NCI-H128 (cell line): ENCODE results near the gene LRGUK.

Experiments
- DNase-seq: peaks from one replicate; lab custom pipeline; 2025; ENCODE audit not compliant: unreplicated experiment; lab: John Stamatoyannopoulos, UW

The LRGUK gene

DNA sequence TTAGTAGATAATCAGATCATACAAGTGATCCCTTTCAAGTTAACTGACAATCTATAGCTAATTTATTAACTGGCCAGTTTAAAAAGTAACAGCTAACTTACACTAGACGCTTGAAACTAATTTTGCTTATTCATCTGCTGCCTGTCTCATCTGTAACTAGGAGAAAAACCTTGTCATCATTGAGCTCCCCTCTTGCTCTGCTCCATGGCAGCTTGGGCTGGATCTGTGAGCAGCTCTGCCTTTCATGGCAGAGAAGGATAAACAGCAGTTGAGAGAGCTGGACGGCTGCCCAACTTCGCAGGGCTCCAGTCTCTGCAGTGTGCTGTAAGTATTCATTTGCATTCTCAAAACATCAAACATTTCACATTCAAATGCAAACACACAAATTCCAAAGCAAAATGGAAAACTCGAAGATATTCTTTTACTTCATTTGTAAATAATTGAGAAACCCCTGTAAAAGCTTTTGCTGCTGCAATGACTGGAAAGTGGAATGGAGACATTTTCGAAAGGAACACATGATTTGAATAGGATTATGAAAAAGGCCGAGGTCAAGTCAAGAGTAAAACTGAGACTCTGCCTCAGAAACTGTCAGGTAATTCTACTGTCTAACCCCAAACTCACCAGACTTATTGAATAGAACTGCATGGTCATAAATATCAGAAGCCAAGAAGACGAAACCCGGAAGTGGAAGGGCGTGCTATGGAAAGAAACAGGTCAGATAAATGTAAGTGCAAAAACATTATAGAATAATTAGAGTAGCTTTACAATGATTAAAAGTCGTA is 172.0 kb downstream of the LRGUK start:
- DNase-seq: no peak

DNA sequence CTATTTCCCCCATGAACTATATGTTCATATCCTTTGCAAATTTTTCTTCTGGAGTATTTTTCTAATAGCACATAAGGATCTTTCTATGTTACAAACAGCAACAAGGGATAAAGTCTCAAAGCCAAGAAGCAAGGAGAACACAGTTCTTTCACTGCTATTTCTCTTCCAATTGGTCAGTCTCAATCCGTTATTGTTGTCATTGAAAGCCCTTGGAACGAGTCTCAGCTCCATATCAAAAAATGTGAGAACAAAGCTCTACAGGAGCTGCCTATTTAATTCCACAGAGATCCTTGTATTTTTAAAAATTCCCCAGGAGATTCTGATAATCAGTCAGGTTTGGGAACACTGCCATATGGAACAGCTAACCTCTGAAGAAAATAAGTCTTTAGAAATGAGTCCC is 173.8 kb downstream of the LRGUK start:
- DNase-seq: no peak

DNA sequence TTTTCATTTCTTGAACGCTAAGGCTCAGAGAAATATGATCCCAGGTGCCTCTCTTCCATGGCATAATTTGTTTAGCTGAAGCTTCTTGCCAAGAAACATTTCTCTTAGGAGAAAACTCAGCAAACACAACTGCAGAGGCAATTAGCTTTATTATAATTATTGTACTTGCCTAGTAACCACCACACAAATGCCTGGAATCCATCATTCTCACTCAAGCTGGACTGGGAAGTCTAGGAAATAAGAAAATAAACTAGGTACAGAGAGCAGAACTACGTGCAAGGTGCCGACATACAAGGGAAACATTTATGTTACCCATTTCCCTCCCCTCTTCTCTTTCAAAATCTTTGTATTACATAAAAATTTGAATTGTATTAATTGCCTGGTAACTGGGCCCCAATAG is 174.5 kb downstream of the LRGUK start:
- DNase-seq: no peak

DNA sequence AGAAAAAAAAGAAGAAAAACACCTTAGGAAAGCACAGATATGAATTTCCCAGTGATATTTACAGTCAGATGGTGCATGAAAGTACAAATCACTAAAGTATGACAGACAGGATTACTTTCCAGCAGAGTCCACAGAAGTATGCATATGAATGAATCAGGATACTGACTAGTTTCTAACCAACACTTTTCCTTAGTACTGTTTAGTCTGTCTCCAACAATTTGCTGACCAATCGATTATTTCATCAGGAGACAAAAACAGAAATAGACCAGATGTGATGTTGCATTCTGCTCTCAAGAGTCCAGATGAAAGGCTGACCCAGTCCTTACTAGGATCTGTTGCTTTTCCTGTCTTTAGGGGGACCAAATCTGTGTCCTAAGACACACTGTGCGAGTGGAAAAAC is 175.0 kb downstream of the LRGUK start:
- DNase-seq: no peak

DNA sequence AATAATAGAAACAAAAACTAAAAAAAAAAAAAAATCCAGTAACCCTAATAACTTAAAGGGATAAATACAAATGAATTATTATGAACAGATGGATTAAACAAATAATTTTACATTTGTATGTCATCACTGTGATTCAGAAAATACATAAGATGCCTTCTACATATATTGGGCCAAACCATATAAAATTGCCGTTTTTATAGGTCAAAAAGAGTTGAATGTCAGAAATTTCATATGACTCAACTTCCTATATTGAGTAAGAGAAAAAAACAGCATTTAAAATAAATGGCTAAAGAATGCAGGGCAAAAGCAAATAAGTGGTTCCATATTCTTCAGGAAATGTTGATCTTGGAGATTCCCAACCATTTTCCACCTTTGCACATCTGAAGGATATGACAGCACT is 180.2 kb downstream of the LRGUK start:
- no peak for DNase-seq

DNA sequence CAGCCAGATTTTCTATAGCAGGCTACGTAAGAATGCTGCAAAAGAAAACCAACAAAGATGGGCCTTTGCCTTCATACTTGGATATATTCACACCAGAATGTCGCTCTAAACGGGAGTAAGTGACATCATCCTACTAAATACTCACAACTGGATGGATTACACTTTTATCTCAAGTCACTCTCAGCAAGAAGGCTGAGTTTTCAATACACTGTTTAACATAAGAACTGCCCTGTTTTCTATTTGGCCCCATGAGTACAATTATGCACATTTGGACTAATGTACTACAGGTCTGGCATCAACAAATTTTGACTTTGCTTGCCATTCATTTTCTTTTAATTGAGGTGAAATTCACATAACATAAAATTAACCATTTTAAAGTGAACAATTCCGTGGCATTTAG is 181.4 kb downstream of the LRGUK start:
- no peak for DNase-seq

DNA sequence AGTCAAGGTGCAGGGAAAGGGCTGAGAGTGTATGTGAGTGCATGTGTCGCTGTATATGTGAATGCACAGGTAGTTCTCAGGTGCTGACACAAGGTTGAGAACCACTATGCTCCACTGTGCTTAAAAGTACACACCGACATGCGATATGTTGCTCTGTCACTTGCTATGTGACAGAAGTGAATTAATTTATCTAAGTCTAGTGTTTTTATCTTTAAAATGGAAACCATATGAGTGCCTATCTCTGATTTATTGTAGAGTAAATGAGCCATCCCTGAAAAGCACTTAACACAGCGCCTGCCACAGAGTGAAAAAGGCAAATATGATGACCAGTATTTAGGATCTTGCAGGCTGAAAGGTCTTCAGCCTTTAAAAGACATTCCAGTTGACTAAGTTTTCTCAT is 184.7 kb downstream of the LRGUK start:
- no peak for DNase-seq

DNA sequence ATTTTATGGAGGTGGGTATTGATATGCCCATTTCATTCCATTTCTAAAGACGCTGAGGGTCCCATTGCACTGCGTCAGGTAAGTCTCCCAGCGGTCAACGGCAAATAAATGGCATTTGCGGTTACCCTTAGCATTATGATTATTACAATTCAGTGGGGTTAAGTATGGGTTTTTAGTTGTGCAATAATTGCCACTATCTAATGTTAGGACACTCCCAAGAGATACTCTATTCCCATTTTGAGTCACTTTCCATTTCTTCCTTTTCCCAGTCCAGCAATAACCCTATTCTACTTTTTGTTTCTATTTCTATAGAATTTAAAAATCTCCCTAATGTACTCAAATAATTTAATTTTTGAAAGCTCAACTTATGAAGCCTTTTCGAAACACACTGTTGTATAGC is 185.6 kb downstream of the LRGUK start:
- no peak for DNase-seq

DNA sequence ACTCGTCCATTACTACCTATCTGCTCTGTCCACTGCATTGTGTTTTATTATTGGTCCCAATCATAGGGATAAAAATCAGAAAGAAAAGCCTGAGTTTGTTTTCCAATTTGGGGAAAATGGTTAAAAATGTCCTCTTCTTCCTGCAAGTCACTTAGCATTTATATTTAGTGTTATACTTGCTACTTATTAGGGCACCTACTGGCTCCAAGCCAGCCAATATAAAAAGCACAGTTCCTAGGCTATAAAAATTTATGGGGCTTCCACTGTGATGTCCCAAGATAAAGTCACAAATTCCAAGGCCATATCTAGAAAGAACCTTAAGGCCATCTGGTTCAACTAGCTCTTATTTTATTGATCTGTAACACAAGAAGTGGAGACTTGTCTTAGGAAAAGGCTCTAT is 186.4 kb downstream of the LRGUK start:
- DNase-seq: no peak
